ENCODE measurements around the gene EEPD1.
"Not testable (repeated sequence)": the region's sequence is repeated elsewhere in the genome, so short reads cannot be mapped to it uniquely, and the experiment has no call there.

EEPD1 gene

DNA sequence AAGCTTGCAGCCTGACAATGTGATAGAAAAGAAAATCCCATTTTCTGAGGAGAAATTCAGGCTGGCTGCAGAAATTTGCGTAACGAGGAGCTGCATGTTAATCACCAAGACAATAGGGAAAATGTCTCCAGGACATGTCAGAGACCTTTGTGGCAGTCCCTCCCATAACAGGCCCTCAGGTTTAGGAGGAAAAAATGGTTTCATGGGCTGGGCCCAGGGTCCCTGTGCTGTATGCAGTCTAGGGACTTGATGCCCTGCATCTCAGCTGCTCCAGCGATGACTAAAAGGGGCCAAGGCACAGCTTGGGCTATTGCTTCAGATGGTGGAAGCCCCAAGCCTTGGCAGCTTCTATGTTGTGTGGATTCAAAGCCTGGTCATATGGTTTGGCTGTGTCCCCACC lies 168.2 kb downstream of the EEPD1 start:
- DNase-seq (ENCODE audit: low spot score) = not testable (repeated sequence)

DNA sequence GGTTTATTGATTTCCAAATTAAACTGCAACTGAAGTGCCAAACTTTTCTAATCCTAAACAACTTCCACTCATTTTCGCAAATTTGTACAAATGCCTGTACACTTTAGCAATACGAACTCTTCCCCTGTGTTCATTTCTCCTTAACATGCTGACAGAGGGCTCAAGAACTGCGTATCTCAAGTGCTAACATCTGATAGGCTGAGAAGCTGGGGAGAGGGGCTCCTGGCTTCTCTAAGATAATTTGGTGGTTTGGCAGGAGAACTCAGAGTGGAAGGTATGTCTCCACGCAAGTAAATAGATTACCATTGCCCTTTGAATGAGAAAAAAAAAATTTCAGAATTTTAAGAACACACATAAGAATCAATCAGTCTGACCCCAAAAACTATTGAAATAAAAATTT lies 183.3 kb downstream of the EEPD1 start:
- no peak for DNase-seq (ENCODE audit: low spot score)

DNA sequence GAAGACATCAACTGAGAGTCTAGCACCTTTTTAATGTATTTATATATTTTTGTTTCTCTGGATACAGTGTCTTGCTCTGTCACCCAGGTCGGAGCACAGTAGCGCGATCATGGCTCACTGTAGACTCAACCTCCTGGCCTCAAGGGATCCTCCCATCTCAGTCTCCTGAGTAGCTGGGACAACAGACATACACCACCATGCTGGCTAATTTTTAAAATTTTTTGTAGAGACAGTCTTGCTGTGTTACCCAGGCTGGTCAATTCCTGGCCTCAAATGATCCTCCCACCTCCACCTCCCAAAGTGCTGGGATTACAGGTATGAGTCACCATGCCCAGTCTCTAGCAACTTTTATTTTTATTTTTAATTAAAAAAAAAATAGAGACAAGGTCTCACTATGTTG lies 185.2 kb downstream of the EEPD1 start:
- DNase-seq (ENCODE audit: low spot score) = no peak

DNA sequence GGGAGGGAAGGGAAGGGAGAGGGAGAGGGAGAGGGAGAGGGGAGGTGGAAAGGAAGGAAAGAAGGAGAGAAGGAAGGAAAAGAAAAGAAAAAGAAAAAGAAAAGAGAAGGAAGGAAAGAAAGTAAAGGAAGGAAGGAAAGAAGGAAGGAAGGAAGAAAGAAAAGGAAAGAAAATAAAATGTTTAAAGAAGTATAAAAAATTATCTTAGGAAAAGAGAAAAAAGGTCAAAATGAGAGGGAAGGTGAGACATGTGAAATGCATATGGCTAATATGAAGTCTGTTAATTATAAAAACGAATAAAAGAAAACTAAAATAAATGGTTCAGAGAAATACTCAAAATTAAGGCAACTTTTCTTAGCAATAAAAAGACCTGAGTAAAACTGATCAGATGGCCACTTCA lies 190.5 kb downstream of the EEPD1 start:
- no peak for DNase-seq (ENCODE audit: low spot score)

DNA sequence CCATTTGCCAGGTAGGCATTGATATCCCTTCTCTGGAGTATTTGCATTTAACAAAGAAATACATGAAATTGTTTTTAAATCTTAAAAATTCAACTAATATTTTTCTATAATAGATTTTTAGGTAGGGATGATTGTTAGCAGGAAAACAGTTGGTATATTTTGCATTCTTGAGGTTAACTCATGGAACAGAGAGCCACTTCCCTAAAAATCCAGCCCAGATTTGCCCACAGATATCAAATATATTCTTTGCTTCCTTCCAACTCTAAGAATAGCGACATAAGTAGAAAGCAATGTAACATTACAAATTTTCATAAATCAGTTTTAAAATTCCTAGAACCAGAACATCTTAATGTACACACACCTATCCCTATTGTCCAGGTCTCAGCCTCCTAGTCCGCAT lies 191.6 kb downstream of the EEPD1 start:
- DNase-seq (ENCODE audit: low spot score) = no peak

DNA sequence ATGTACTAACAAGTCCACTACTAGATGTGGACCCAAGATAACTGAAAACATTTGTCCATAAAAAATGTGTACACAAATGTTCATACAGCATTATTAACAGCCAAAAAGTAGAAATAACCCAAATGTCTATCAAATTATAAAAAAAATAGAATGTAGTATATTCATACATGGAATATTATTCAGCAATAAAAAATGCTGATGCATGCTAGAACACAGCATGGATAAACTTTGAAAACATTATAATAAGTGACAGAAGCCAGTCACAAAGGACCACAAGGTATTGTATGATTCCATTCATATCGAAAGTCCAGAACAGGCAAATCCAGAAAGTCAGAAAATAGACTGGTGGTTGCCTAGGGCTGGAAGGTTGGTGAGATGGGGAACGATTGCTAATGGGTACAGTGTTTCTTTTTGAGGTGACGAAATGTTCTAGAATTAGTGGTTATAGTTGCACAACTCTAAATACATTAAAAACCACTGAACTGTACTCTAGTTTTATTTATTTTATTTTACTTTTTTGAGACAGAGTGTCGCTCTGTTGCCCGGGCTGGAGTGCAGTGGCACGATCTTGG lies 193.3 kb downstream of the EEPD1 start:
- no peak for DNase-seq (ENCODE audit: low spot score)

DNA sequence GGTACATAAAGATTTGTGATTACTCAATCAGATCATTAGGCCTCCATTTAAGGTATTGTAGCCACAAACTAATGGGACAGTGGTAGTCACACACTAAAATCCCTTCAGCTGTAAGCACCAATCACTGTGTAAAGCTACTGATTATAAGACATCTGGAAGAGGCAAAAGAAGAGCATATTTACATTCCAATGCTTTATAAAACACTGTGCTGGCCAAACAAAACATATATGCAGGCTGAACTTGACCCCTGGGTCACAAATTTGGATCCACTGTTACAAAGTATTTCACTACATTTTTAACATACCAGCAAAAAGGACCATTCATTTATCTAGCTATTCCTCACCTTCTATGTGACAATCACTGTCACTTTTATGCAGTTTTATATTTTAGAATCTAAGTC lies 195.2 kb downstream of the EEPD1 start:
- DNase-seq (ENCODE audit: low spot score) = no peak

DNA sequence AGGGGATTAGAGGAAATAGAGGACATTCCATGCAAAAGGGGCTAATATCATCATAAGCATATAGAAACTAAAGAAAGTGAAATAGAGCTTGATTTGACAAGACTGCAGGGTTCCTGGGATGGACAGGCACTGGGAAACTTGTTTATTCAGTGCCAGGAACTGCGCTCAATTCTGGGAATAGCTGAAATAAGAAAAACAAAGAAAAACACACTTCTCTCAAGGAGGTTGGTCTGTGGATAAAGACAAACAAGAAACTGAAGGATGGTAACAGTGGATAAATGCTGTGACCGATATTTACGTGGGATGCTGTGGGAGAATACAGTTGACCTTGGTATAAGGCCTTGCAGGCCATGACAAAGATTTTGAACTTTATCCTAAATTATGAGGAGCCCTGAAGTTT lies 195.7 kb downstream of the EEPD1 start:
- no peak for DNase-seq (ENCODE audit: low spot score)

DNA sequence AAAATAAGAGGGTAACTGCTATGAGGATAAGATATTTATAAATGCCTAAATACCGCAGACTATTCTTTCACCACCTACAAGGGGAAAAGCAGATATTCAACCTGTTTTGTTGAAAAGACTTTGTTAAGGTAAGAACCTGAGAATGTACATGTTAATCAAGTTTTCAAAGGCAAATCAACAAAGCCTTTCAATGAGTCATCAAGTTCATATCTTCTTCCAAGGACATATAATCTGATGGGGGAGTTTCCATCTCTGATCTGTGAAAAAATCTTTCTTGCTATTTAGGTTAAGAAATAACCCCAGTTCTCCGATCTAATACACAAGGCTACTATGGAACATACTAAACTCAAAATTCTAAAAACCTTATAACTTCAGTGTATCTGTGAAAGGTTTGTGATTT lies 196.6 kb downstream of the EEPD1 start:
- DNase-seq (ENCODE audit: low spot score) = no peak

Measured in CD4-positive, alpha-beta T cell treated with Interleukin-6 at 100 ng/mL for 8 hours (primary cell).